Fibroblast of upper back skin (primary cell): ENCODE results near the gene CEP20.

Experiments
- DNase-seq: peaks from one replicate; pipeline ENCODE4 v3.0.0-alpha.2; 2013

Gene CEP20

DNA sequence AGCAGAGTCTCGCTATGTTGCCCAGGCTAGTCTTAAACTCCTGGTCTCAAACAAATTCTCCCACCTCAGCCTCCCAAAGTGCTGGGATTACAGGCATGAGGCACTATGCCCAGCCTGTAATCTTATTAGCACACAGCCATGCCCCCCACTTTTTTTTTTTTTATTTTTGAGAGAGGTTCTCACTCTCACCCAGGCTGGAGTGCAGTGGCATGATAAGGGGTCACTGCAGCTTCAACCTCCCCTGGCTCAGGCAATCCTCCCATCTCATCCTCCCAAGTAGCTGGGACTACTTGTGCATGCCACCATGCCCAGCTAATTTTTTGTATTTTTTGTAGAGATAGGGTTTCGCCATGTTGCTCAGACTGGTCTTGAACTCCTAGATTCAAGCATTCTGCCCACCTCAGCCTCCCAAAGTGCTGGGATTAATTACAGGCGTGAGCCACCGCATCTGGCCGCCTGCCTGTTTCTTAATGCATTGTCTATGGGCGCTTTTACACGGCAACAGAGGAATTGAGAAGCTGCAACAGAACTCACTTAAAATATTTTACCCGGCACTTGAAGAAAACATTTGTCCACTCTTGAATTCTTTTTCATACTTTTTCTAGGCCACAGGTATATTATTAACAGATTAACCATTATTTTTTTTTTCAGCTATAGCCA lies 8.8 kb upstream of the CEP20 start:
- peak; percentile 62 for DNase-seq

DNA sequence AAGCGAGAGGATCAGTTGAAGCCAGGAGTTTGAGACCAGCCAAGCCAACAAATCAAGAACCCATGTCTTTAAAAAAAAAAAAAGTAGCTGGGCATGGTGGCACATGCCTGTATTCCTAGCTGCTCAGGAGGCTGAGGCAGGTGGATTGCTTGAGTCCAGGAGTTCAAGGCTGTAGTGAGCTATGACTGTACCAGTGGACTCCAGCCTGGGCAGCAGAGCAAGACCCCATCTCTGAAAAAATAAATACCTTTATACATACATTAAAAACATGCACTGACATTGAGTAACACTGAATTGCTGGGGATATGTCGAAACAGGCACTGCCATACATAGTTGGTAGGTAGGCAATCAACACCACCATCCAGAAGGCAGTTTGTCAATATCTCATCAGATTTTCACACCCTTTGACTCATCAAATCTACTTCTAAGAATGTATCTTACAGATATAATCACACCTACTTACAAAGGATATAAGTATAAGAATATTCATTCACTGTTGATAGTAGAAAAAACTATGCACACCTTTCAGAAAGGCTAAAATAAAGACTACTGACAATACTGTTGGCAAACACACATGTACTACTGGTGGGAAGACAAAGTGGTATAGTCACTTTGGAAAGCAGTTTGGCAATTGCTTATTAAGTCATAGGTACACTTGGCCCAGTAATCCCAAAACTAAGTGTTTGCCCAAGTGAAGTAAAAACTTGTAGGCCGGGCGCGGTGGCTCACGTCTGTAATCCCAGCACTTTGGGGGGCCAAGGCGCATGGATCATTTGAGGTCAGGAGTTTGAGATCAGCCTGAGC lies 6.4 kb upstream of the CEP20 start:
- no peak for DNase-seq

- DNase-seq, result no peak
Measured at GRCh38 chr16:15891508-15891907, 3.1 kb upstream of the CEP20 start.

DNA sequence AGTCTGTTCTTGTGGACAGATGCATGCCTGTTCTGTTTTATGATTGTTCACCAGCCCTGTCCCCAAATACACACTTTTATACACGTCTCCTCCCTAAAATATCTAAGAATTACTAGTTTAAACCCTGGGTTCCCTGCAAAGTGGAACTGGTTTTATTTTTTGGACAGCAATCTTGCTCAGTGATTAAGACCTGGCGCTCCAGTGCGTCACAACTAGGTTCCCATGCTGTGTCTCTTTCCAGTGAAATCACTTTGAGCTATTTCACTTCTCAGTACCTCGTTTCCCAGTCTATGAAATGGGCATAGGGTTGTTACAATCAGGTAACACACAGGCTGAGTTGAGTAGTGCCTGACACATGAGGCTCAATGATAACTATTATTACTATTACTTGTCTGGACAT lies 1.1 kb downstream of the CEP20 start:
- no peak for DNase-seq

- DNase-seq, result no peak
Measured at GRCh38 chr16:15886078-15886477, 2.3 kb downstream of the CEP20 start.

- no peak for DNase-seq
Measured at GRCh38 chr16:15885560-15886001, 2.8 kb downstream of the CEP20 start.

GRCh38 chr16:15882563-15882962 lies 5.8 kb downstream of the CEP20 start:
- DNase-seq, result no peak

DNA sequence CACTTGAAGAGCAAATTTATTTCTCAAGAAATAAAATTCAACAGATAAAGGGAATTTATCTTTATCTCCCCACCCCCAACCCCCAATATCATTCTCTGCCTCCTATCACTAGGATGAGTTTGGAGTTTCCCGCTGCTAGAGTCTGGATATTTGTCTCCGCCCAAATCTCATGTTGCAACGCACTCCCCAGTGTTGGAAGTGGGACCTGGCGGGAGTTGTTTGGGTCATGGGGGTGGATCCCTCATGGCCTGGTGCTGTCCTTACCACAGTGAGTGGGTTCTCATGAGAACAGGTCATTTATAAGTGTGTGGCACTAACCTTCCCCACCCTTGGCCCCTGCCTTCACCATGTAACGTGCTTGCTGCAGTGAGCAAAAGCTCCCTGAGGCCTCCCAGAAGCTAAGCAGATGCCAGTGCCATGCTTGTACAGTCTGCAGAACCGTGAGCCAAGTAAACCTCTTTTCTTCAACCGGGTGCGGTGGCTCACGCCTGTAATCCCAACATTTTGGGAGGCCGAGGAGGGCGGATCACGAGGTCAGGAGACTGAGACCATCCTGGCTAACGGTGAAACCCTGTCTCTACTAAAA lies 6.5 kb downstream of the CEP20 start:
- no peak for DNase-seq

DNA sequence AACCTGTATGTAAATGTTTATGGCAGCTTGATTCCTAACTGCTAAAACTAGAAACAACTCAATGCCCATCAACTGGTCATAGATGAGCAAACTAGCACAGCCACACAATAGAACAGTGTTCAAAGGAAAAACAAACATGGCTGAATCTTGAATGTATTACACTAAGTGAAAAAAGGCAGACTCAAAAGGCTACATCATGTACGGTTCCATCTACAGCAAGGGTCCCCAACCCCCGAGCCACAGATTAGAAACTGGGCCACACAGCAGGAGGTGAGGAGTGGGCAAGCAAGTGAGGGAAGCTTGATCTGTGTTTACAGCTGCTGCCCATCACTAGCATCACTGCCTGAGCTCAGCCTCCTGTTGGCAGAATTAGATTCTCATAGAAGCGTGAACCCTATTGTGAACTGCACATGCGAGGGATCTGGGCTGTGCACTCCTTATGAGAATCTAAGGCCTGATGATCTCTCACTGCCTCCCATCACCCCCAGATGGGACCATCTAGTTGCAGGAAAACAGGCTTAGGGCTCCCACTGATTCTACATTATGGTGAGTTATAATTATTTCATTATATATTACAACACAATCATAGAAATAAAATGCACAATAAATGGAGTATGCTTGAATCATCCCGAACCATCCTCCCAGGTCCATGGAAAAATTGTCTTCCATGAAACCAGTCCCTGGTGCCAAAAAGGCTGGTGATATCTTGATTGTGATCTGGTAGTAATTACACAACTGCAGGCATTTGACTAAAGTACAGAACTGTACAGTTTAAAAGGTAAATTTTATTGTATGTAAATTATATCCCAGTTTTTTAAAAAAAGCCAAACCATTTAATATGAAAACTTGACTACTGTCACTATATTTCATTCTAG lies 7.7 kb downstream of the CEP20 start:
- no peak for DNase-seq

DNA sequence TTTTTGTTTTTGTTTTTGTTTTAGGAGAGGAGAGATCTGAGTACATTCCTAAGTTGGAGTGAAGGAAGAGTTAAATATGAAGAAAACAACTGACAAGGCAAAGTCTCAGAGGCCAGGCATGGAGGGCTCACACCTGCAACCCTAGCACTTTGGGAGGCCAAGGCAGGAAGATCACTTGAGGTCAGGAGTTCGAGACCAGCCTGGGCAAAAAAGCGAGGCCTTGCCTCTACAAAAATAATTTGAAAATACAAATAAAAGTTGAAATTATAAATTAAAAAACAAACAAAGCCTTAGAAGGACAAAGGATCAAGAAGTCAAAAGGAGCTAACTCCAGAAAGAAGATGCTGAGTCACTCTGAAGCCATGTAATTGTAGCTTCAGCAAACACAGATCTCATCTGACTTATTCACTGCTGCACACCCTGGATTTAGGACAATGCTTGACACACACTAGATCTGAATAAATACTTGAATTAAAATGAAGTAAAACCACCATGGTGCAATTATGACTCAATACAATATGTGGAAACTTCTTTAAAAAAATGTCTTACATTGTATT lies 9.1 kb downstream of the CEP20 start:
- DNase-seq, result peak; percentile 92

GRCh38 chr16:15876503-15876902 lies 11.9 kb downstream of the CEP20 start:
- DNase-seq, result no peak

- peak; percentile 67 for DNase-seq
Measured at GRCh38 chr16:15874745-15875314, 13.6 kb downstream of the CEP20 start.

DNA sequence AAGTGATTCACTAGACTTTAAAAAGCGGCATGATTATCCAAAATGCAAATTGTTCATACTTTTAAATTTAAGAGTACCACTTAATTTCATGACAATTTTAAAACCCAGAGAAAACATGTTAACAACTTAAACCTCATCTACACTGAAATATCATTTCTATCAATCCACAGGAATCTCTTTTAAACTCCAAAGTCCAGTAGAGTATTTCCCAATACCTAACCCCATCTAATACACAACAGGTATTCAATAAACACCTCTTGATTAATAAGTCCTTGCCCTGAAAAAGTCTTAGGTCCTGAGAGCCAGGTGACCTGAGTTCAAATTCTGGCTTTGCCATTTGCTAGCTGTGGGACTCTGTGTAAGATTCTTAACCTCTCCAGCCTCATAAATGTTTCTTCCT lies 14.7 kb downstream of the CEP20 start:
- no peak for DNase-seq

DNA sequence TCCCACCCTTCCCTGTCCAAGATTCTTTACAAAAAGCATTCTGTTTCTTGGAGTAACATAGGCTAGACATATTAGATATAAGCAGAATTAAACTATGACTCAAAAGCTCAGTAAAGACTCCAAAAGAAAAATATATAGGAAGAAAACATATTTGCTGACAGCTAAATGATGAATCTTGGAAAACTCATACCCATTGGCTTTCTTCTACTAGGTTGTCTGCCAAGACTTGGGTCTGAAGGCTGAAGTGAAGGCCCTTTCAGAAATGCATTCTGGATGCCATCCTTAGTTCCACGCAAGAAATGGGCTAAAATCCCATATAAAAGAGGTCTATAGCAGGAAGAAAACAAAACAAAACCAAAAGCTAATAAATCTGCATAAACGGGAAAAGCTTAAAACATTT lies 15.1 kb downstream of the CEP20 start:
- DNase-seq, result no peak

GRCh38 chr16:15870011-15870410 lies 18.4 kb downstream of the CEP20 start:
- DNase-seq, result no peak

GRCh38 chr16:15866451-15866850 lies 22.0 kb downstream of the CEP20 start:
- no peak for DNase-seq

GRCh38 chr16:15865742-15866141 lies 22.7 kb downstream of the CEP20 start:
- DNase-seq, result peak; percentile 89

- DNase-seq, result peak; percentile 28
Measured at GRCh38 chr16:15864939-15865338, 23.5 kb downstream of the CEP20 start.

GRCh38 chr16:15861996-15862395 lies 26.4 kb downstream of the CEP20 start:
- DNase-seq, result no peak

DNA sequence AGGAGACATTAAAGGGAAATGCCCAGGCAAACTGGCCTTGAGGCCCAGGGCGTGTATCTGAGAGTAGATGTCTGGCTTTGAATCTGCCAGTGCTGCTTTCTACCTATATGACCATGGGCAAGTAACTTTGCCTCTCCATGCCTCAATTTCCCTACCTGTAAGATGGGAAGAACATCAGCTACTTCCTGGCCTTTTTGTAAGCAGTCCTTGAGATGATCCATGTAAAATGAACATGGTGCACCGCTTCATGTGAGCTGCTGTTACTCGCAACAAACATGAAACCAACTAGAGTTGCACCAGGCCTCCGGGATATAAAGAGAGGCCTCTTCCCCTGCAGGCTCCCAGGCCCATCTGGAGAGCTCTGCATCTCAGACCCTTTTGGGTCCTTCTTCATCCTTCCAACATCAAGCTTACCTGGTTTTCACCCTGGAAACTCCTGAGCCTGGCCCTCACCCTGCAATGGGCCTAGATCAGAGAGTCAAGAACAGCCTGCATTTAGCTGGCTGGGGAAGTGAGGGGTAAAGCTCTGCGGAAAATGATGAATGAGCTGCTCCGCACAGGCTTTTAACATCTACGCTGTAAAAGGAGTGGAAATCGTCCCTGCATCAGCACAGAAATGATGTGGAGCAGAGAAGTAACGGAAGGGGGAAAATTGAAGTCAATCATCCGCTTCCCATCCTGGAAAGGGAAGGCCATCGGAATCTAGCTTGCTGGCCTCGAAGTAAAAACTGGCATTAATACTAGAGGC lies 29.3 kb downstream of the CEP20 start:
- DNase-seq, result no peak

DNA sequence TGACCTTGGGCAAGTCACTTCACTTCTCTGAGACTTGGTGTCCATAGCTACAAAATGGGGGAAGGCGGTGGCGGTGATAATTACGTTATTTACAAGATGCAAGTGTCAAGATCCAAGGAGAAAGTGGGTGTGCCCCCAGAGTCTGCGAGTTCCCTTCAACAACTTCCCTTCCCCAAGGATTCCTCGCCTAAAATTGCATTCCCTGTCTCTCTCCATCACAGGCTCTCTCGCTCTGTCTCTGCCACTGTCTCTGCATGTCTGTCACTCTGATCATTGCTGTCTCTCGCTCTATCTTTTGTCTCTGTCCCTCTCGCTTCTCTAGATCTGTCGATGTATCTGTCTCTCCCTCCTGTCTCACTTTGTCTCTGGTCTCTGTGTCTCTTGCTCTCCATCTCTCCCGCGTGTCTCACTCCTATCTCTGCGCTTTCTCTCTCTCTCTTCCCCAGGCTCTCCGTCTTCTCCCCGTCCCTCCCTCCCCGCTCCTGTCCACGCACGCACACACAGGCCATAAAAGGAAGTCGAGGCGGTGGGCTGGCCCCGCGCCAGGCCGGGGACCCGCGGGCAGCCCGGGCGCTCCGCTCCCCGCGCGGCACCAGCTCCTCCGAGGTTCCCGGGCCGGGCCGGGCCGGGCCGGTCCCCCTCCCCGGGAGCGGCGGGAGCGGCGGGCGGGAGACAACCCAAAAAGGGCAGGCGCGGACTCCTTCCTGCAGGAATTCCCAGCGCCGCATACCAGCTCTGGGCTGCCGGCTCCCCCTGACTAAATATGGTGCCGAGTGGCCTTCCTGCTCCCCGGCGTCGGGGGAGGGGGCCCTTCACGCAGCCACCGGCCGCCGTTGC lies 30.5 kb downstream of the CEP20 start:
- DNase-seq, result peak; percentile 62
